Measurements from ENCODE around the gene PTPRN2.
"Not testable (repeated sequence)": the region's sequence is repeated elsewhere in the genome, so short reads cannot be mapped to it uniquely, and the experiment has no call there.

- TF ChIP-seq CTCF (IDR thresholded peaks at IDR 0.05 in 2 of 3, conservative IDR thresholded peaks at IDR 0.05 in 1 of 3; ENCODE audit: borderline replicate concordance in 1 of 3, insufficient read depth in 1 of 3, low read depth in 2 of 3, low read length in 2 of 3); POLR2A (IDR thresholded peaks at IDR 0.05; ENCODE audit: borderline replicate concordance, extremely low read depth, insufficient read depth, insufficient read length): not testable (repeated sequence)
Observed at GRCh38 chr7:158304072-158304471, 283.6 kb downstream of the PTPRN2 start.
